HepG2 (cell line): ENCODE results near the gene GPBAR1. TPM values are rescaled to one million over a fixed set of nuclear protein-coding genes. Genes with fewer than 3 reads are reported as not detected.

Experiments
- E2F2 ChIP-seq: sonication (generic); formaldehyde crosslinking; IDR thresholded peaks from 2 replicates; pipeline ENCODE4 v1.4.0; 2020; ENCODE audit warnings: missing genetic modification reagents, borderline replicate concordance
- PPARG ChIP-seq: conservative IDR thresholded peaks from 2 replicates; pipeline ENCODE4 v1.6.1; 2016; ENCODE audit warnings: missing biosample characterization, missing genetic modification reagents
- THRA ChIP-seq: sonication (generic); formaldehyde crosslinking; IDR thresholded peaks from 2 replicates; pipeline ENCODE4 v1.4.0; 2020; ENCODE audit warnings: missing genetic modification reagents, borderline replicate concordance
- polyA plus RNA-seq, 8 experiments: library from polyadenylated mRNA; depleted of rRNA in 3 of 8; stranded (reverse) in 7 of 8; unstranded in 1 of 8; fragments of >200 nt; fragmentation: Illumina TruSeq in 4 of 8; extraction: Trizol in 4 of 8; gene quantifications; 2 replicates each; pipeline versions ENCODE4 v1.2.1 to v1.2.3, GENCODE V29; 2011 to 2016; ENCODE audit warnings: low read depth in 4 of 8, missing spikeins in 1 of 8, mixed read lengths in 1 of 8; ENCODE audit not compliant: insufficient read depth in 1 of 8
- total RNA-seq, 5 experiments: library from RNA; depleted of rRNA; stranded (reverse); fragments of >200 nt; fragmentation: Illumina TruSeq; extraction: Trizol; gene quantifications; 2 replicates each; pipeline ENCODE4 v1.2.3, GENCODE V29; 2016; ENCODE audit warnings: low read depth in 1 of 5
- TF ChIP-seq, protein P1 (sequence below): sonication (generic); formaldehyde crosslinking; IDR thresholded peaks from 2 replicates; pipeline ENCODE4 v1.8.0; 2023; ENCODE audit warnings: mild to moderate bottlenecking, missing genetic modification reagents

The GPBAR1 gene
- total and polyA plus RNA-seq, 2 of the 13 experiments (the other 11 are each of a cell fraction or from before 2014, with no cell fraction given), result 0.05 to 0.09 TPM

DNA sequence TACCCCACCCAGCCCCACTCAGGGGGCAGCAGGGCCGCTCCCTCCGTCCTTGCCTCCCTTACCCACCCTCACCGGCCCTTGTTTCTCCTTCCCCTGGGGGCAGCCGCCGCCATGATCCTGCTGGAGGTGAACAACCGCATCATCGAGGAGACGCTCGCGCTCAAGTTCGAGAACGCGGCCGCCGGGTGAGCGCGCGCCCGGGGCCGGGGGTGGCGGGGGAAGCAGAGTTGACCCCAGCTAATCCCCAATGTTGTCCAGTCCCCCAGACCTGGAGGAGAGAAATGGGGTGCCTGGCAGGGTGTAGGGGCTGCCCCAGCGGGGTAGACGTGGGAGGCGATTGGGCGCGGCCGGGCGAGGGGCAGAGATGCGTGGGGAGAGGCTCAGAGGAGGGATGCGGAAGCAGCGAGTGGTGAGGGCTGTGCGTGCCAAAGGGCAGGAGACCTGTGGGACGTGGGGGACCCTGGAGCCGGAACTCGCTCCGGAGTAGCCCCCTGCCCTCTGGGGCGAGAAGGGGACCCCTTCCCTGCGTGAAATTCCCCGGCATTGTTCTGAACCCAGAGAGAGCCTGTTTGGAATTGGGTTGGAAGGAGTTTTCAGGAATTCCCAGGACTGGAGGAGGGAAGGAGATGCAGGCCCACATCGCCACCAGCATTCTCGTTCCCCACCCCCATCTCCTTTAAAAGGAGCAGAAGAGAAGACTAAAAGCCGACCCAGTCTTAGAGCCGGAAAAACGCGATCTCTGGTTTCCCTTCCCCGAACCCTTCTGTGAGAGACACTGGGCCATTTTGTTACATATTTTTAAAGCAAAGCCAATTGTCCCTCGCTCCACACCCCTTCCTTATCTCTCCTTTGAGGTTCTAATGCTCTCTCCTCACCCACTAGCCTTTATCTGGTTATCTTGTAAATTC lies 43.2 kb upstream of the GPBAR1 start (continued):
- no peak for TF ChIP-seq E2F2 (CRISPR knock-in tag)
- TF ChIP-seq THRA (CRISPR knock-in tag), result no peak
- no peak for TF ChIP-seq PPARG (CRISPR knock-in tag)
- TF ChIP-seq, protein P1, sequence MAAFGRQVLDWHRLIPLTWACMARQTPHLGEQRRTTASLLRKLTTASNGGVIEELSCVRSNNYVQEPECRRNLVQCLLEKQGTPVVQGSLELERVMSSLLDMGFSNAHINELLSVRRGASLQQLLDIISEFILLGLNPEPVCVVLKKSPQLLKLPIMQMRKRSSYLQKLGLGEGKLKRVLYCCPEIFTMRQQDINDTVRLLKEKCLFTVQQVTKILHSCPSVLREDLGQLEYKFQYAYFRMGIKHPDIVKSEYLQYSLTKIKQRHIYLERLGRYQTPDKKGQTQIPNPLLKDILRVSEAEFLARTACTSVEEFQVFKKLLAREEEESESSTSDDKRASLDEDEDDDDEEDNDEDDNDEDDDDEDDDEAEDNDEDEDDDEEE (CRISPR knock-in tag), result no peak
- TF ChIP-seq, all 625 proteins: peak for 92
